ENCODE measurements around the gene CNPY2. TPM values are rescaled to one million over a fixed set of nuclear protein-coding genes. Genes with fewer than 3 reads are reported as not detected.
A peak's percentile ranks its signal among the peaks of the same experiment; 100 is the strongest.

Gene CNPY2
- total RNA-seq, 4 donors from 2014 or later, result 37.2 to 66.6 (median 55.3) TPM

DNA sequence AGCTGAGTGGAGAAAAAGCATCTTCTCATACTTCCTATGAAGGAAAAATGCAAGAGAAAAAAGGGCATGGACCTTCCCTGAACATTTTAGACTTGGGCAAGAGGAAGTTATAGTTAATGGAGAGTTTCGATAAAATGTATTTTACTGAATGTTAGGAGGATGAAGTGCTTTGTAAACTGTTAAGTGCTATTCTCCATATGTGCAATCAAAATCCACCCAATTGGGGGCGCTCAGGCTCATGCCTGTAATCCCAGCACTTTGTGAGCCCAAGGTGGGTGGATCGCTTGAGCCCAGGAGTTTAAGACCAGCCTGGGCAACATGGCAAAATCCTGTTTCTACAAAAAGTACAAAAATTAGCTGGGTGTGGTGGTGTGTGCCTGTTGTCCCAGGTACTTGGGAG is 1.9 kb upstream of the CNPY2 start:
- DNase-seq, result no peak
- intact Hi-C loops (cut with DNase I), result no loop called here
- WGBS, 2 donors, result 82 to 91% methylated on average over 1 to 3 of the region's 3 CpGs
- H3K27me3 ChIP-seq, result no peaks in the 10 kb centered on the region
- H3K27ac ChIP-seq, result no peak overlapping the region
- TF ChIP-seq POLR2A (IDR thresholded peaks at IDR 0.05), result no peak
- TF ChIP-seq, protein P1, sequence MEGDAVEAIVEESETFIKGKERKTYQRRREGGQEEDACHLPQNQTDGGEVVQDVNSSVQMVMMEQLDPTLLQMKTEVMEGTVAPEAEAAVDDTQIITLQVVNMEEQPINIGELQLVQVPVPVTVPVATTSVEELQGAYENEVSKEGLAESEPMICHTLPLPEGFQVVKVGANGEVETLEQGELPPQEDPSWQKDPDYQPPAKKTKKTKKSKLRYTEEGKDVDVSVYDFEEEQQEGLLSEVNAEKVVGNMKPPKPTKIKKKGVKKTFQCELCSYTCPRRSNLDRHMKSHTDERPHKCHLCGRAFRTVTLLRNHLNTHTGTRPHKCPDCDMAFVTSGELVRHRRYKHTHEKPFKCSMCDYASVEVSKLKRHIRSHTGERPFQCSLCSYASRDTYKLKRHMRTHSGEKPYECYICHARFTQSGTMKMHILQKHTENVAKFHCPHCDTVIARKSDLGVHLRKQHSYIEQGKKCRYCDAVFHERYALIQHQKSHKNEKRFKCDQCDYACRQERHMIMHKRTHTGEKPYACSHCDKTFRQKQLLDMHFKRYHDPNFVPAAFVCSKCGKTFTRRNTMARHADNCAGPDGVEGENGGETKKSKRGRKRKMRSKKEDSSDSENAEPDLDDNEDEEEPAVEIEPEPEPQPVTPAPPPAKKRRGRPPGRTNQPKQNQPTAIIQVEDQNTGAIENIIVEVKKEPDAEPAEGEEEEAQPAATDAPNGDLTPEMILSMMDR (IDR thresholded peaks at IDR 0.05), result no peak
- H3K9me3 ChIP-seq, result no peaks in the 10 kb centered on the region
- peaks cover 13 to 22% (median 14%) of the 10 kb centered on the region in 3 donors for H3K4me1 ChIP-seq
- H3K36me3 ChIP-seq, result peaks cover 0 to 70% (median 0%) of the 10 kb centered on the region in 3 donors
- H3K4me3 ChIP-seq, result no peak overlapping the region

DNA sequence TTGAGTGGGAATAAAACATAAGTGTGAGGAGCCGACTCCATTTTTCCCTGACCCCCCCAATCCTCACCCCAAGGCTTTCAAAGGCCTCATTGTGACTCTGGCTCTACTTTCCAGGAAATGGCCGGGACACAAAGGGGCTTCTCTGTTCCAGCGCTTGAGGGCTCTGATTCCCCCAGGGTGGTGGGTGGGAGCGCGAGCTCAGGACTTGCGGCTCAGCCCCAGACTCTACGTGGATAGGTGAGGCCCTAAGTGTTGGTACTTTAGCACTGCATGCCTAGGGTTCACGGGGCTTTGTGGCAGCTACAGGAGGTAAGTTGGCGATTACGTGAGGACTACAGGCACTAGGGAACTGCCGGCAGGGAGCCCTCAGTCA is 553 bp downstream of the CNPY2 start:
- Histone ChIP-seq H3K27ac (peak overlapping the region; percentile 86 to 97 (median 92)), H3K4me3 (peak overlapping the region; percentile 57 to 96 (median 84)), H3K27me3 (no peaks in the 10 kb centered on the region), H3K9me3 (no peaks in the 10 kb centered on the region), H3K4me1 (peaks cover 13 to 22% (median 14%) of the 10 kb centered on the region in 3 donors), H3K36me3 (peaks cover 4 to 70% (median 9%) of the 10 kb centered on the region in 3 donors)
- DNase-seq, result no peak
- TF ChIP-seq POLR2A (IDR thresholded peaks at IDR 0.05), result no peak
- 2 to 3% methylated on average over 5 to 9 of the region's 11 CpGs for WGBS, 2 donors
- intact Hi-C loops (cut with DNase I), result no loop called here

DNA sequence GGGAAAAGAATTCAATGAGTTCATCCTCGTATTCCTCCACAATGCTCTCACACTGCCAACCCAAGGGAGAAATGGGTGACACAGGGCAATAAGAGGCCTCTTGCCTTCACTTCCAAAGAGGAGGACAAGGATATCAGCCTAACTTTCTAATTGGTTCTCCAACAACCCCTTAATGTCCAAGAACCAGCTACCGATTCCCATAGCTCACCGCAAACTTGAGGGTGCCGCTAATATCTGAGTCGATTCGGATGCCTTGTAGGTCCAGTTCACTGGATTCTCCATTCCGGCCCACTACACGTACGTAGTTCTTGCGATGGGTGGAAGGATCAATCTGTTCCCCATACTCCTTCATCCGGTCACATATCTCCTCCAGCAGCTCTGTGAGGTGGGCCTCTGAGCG is 4.8 kb downstream of the CNPY2 start:
- Histone ChIP-seq H3K27ac (no peak overlapping the region), H3K4me1 (peaks cover 7 to 14% (median 8%) of the 10 kb centered on the region in 3 donors), H3K27me3 (no peaks in the 10 kb centered on the region), H3K36me3 (peaks cover 4 to 86% (median 20%) of the 10 kb centered on the region in 3 donors), H3K4me3 (no peak overlapping the region), H3K9me3 (no peaks in the 10 kb centered on the region)
- WGBS, 2 donors, result 92 to 94% methylated on average over 12 of the region's 12 CpGs
- intact Hi-C loops (cut with DNase I), result no loop called here
- DNase-seq, result no peak
- TF ChIP-seq, protein P1 (IDR thresholded peaks at IDR 0.05), result no peak
- no peak for TF ChIP-seq POLR2A (IDR thresholded peaks at IDR 0.05)

DNA sequence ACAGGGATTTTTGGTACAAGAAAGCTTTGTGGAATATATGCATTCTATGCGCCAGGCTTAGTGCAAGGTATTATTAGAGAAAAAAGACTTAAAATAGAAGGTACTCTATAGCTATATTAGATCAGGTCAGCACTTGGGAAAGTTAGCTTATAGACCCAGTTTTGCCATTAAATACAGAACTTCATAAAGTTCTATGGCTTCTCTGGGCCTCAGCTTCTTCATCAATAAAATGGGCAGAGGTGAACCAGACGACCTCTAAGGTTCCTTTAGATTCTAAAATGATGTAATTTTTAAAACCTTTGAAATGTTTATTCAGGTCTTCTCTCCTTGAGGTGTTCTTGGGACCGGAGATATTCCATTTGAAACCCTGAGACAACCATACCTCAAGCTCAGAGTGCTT is 7.1 kb downstream of the CNPY2 start:
- Histone ChIP-seq H3K36me3 (peaks cover 4 to 93% (median 20%) of the 10 kb centered on the region in 3 donors), H3K4me1 (no peaks in the 10 kb centered on the region), H3K4me3 (no peak overlapping the region), H3K27ac (no peak overlapping the region), H3K9me3 (no peaks in the 10 kb centered on the region), H3K27me3 (no peaks in the 10 kb centered on the region)
- intact Hi-C loops (cut with DNase I), result no loop called here
- WGBS, 2 donors, result 86 to 87% methylated on average over 3 of the region's 3 CpGs
- no peak for TF ChIP-seq POLR2A (IDR thresholded peaks at IDR 0.05)
- TF ChIP-seq, protein P1 (IDR thresholded peaks at IDR 0.05), result no peak
- no peak for DNase-seq

DNA sequence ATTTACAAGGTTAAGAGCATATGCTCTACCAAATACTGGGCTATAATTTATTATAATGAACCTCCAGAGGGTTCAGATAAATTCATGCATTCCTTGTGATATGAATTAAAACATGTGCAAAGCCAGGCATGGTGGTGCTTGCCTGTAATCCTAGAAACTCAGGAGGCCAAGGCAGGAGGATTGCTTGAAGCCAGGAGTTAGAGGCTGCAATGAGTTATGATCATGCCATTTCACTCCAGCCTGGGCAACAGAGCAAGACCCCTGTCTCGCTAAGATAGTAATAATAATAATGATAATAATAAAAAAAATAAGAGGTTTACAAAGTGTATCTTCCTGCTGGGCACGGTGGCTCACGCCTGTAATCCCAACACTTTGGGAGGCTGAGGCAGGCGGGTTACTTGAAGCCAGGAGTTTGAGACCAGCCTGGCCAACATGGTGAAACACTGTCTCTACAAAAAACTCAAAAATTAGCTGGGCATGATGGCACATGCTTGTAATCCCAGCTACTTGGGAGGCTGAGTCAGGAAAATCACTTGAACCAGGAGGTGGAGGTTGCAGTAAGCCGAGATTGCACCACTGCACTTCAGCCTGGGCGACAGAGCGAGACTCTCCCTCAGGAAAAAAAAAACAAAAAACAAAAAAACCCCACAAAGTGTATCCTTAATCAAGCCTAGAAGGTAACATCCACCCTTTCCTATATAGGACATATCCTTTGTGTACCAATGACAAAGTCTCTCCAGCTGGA is 8.4 kb downstream of the CNPY2 start:
- Histone ChIP-seq H3K4me3 (no peak overlapping the region), H3K27me3 (no peaks in the 10 kb centered on the region), H3K36me3 (peaks cover 4 to 80% (median 20%) of the 10 kb centered on the region in 3 donors), H3K9me3 (no peaks in the 10 kb centered on the region), H3K27ac (no peak overlapping the region), H3K4me1 (peaks cover 0 to under 1% (median 0%) of the 10 kb centered on the region in 3 donors)
- intact Hi-C loops (cut with DNase I), result no loop called here
- WGBS, 2 donors, result 74 to 87% methylated on average over 7 of the region's 7 CpGs
- DNase-seq, result no peak
- TF ChIP-seq, protein P1 (IDR thresholded peaks at IDR 0.05), result no peak
- no peak for TF ChIP-seq POLR2A (IDR thresholded peaks at IDR 0.05)

All from esophagus squamous epithelium (tissue), 5 donors.